ENCODE measurements around the gene DISP3. TPM values are rescaled to one million over a fixed set of nuclear protein-coding genes. Genes with fewer than 3 reads are reported as not detected.

Gene DISP3
- total and polyA plus RNA-seq, 2 of the 13 experiments (the other 11 are each of a cell fraction or from before 2014, with no cell fraction given), result 0.08 to 0.13 TPM

- no peaks in the 10 kb centered on the region for H4K20me1 ChIP-seq (ENCODE audit: insufficient read depth, low read length)
- FAIRE-seq, result no peak
- no peak overlapping the region for H2AFZ ChIP-seq (ENCODE audit: low read length)
- no peak for DNase-seq (ENCODE audit: low spot score)
- ChIA-PET POLR2A (no interaction called here), CTCF (ENCODE audit: low intra/inter-chr PET ratio, low total read pairs) (no interaction called here)
- H3K9ac ChIP-seq (ENCODE audit: insufficient read depth, low read depth, low read length), result no peak overlapping the region
- H3K4me2 ChIP-seq (ENCODE audit: low read depth, low read length), result no peak overlapping the region
- no peaks in the 10 kb centered on the region for H3K9me3 ChIP-seq (ENCODE audit: low read length)
- intact Hi-C loops (cut with micrococcal nuclease; ENCODE audit: unreplicated experiment) (no loop called here), in situ Hi-C loops (cut with HindIII; ENCODE audit: extremely low pct_ligation_motif_present, low pct_unique_long_range_greater_than_20kb) (no loop called here)
- no peaks in the 10 kb centered on the region for H3K36me3 ChIP-seq (replicated peaks in 1 of 2; ENCODE audit: control insufficient read depth in 1 of 2, insufficient read depth in 2 of 2, low read length in 2 of 2)
- H3K27ac ChIP-seq (ENCODE audit: extremely low read length, insufficient read depth, low read length), result no peak overlapping the region
- peaks cover 0 to 42% of the 10 kb centered on the region in 2 experiments; a peak in 3 of 5 replicates for H3K27me3 ChIP-seq (ENCODE audit: control insufficient read depth in 1 of 2, insufficient read depth in 2 of 2, low read length in 2 of 2)
- ATAC-seq, result no peak
- 0 out of 2 replicates have a peak, but pooled peaks have one; percentile 17 for TF ChIP-seq CTCF (CRISPR knock-in tag; IDR thresholded peaks at IDR 0.05)
- TF ChIP-seq SP1 (IDR thresholded peaks at IDR 0.05), result no peak
- TF ChIP-seq SP1 (CRISPR knock-in tag; IDR thresholded peaks at IDR 0.05), result no peak
- no peaks in the 10 kb centered on the region for H3K79me2 ChIP-seq (ENCODE audit: insufficient read depth, low read length)
- BruUV-seq (replicated peaks), result no TSS peak
- H3K4me3 ChIP-seq (replicated peaks in 1 of 3; ENCODE audit: insufficient read depth in 1 of 3, low read depth in 2 of 3, low read length in 3 of 3), result no peak overlapping the region
- WGBS (ENCODE audit: low lambda C conversion rate), result 10% methylated on average over 3 of the region's 9 CpGs
- H3K4me1 ChIP-seq (ENCODE audit: insufficient read depth, low read length), result no peaks in the 10 kb centered on the region
Measured at GRCh38 chr1:11523746-11524464, 45.0 kb downstream of the DISP3 start.

- WGBS (ENCODE audit: low lambda C conversion rate), result 10% methylated on average over 6 of the region's 6 CpGs
- in situ Hi-C loops (cut with HindIII; ENCODE audit: extremely low pct_ligation_motif_present, low pct_unique_long_range_greater_than_20kb) (no loop called here), intact Hi-C loops (cut with micrococcal nuclease; ENCODE audit: unreplicated experiment) (no loop called here)
- Histone ChIP-seq H3K4me2 (ENCODE audit: low read depth, low read length) (no peak overlapping the region), H3K4me1 (ENCODE audit: insufficient read depth, low read length) (no peaks in the 10 kb centered on the region), H3K27ac (ENCODE audit: extremely low read length, insufficient read depth, low read length) (no peak overlapping the region), H3K27me3 (ENCODE audit: control insufficient read depth in 1 of 2, insufficient read depth in 2 of 2, low read length in 2 of 2) (peaks cover 2 to 43% of the 10 kb centered on the region in 2 experiments; a peak in 4 of 5 replicates), H3K9ac (ENCODE audit: insufficient read depth, low read depth, low read length) (no peak overlapping the region), H3K36me3 (replicated peaks in 1 of 2; ENCODE audit: control insufficient read depth in 1 of 2, insufficient read depth in 2 of 2, low read length in 2 of 2) (no peaks in the 10 kb centered on the region), H2AFZ (ENCODE audit: low read length) (no peak overlapping the region), H3K9me3 (ENCODE audit: low read length) (no peaks in the 10 kb centered on the region), H3K79me2 (ENCODE audit: insufficient read depth, low read length) (no peaks in the 10 kb centered on the region), H4K20me1 (ENCODE audit: insufficient read depth, low read length) (no peaks in the 10 kb centered on the region), H3K4me3 (replicated peaks in 1 of 3; ENCODE audit: insufficient read depth in 1 of 3, low read depth in 2 of 3, low read length in 3 of 3) (no peak overlapping the region)
- POLR2A ChIA-PET, result no interaction called here
- FAIRE-seq (no peak), ATAC-seq (no peak), DNase-seq (ENCODE audit: low spot score) (no peak)
- CTCF ChIA-PET (ENCODE audit: low intra/inter-chr PET ratio, low total read pairs), result no interaction called here
- no TSS peak for BruUV-seq (replicated peaks)
- TF ChIP-seq, protein P1, sequence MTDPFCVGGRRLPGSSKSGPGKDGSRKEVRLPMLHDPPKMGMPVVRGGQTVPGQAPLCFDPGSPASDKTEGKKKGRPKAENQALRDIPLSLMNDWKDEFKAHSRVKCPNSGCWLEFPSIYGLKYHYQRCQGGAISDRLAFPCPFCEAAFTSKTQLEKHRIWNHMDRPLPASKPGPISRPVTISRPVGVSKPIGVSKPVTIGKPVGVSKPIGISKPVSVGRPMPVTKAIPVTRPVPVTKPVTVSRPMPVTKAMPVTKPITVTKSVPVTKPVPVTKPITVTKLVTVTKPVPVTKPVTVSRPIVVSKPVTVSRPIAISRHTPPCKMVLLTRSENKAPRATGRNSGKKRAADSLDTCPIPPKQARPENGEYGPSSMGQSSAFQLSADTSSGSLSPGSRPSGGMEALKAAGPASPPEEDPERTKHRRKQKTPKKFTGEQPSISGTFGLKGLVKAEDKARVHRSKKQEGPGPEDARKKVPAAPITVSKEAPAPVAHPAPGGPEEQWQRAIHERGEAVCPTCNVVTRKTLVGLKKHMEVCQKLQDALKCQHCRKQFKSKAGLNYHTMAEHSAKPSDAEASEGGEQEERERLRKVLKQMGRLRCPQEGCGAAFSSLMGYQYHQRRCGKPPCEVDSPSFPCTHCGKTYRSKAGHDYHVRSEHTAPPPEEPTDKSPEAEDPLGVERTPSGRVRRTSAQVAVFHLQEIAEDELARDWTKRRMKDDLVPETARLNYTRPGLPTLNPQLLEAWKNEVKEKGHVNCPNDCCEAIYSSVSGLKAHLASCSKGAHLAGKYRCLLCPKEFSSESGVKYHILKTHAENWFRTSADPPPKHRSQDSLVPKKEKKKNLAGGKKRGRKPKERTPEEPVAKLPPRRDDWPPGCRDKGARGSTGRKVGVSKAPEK (CRISPR knock-in tag; IDR thresholded peaks at IDR 0.05; ENCODE audit: borderline replicate concordance), result no peak
- TF ChIP-seq GTF3A (CRISPR knock-in tag; conservative IDR thresholded peaks at IDR 0.05), result no peak
- TF ChIP-seq, protein P2, sequence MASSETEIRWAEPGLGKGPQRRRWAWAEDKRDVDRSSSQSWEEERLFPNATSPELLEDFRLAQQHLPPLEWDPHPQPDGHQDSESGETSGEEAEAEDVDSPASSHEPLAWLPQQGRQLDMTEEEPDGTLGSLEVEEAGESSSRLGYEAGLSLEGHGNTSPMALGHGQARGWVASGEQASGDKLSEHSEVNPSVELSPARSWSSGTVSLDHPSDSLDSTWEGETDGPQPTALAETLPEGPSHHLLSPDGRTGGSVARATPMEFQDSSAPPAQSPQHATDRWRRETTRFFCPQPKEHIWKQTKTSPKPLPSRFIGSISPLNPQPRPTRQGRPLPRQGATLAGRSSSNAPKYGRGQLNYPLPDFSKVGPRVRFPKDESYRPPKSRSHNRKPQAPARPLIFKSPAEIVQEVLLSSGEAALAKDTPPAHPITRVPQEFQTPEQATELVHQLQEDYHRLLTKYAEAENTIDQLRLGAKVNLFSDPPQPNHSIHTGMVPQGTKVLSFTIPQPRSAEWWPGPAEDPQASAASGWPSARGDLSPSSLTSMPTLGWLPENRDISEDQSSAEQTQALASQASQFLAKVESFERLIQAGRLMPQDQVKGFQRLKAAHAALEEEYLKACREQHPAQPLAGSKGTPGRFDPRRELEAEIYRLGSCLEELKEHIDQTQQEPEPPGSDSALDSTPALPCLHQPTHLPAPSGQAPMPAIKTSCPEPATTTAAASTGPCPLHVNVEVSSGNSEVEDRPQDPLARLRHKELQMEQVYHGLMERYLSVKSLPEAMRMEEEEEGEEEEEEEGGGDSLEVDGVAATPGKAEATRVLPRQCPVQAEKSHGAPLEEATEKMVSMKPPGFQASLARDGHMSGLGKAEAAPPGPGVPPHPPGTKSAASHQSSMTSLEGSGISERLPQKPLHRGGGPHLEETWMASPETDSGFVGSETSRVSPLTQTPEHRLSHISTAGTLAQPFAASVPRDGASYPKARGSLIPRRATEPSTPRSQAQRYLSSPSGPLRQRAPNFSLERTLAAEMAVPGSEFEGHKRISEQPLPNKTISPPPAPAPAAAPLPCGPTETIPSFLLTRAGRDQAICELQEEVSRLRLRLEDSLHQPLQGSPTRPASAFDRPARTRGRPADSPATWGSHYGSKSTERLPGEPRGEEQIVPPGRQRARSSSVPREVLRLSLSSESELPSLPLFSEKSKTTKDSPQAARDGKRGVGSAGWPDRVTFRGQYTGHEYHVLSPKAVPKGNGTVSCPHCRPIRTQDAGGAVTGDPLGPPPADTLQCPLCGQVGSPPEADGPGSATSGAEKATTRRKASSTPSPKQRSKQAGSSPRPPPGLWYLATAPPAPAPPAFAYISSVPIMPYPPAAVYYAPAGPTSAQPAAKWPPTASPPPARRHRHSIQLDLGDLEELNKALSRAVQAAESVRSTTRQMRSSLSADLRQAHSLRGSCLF (CRISPR knock-in tag; IDR thresholded peaks at IDR 0.05; ENCODE audit: borderline replicate concordance), result no peak
Measured at GRCh38 chr1:11524465-11525150, 45.7 kb downstream of the DISP3 start.

All from HepG2 (cell line).